Panc1 (cell line): Measurements from ENCODE around the gene CREB3L2. TPM values are rescaled to one million over a fixed set of nuclear protein-coding genes. Genes with fewer than 3 reads are reported as not detected.

Experiments
- ATAC-seq: fragments of 200-7000 bp; cut with Tn5 transposase; 2 replicates; pipeline ENCODE4 v1.9.1; 2020; ENCODE audit warnings: mild to moderate bottlenecking, moderate library complexity
- BruUV-seq: library from RNA; stranded (reverse); fragments of 400-500 nt; replicated peaks from 2 replicates; lab custom pipeline; 2021; lab: Mats Ljungman, UMichigan
- CTCF ChIA-PET: fragments of 300-600 bp; sonication (Branson Sonifier 250); formaldehyde crosslinking; loops from one replicate; lab custom pipeline; 2022; ENCODE audit warnings: antibody characterized with exemption; lab: Charles Lee
- POLR2A ChIA-PET: fragments of 300-600 bp; sonication (Branson Sonifier 250); formaldehyde crosslinking; loops from one replicate; lab custom pipeline; 2022; ENCODE audit warnings: antibody characterized with exemption; lab: Charles Lee
- DNase-seq: peaks from one replicate; pipeline ENCODE4 v3.0.0-alpha.2; 2010; ENCODE audit warnings: low read depth, low spot score
- H3K27ac ChIP-seq: 2 replicates; pipeline ENCODE4 v1.5.1; 2011; ENCODE audit warnings: mild to moderate bottlenecking, low read length, inconsistent platforms
- H3K27me3 ChIP-seq: fragments of 200-500 bp; sonication (Bioruptor generic); 2 replicates; pipeline ENCODE4 v1.6.0; 2014; ENCODE audit warnings: low read length, inconsistent platforms; ENCODE audit not compliant: control insufficient read depth, insufficient read depth
- H3K36me3 ChIP-seq: fragments of 200-500 bp; sonication (Bioruptor generic); 2 replicates; pipeline ENCODE4 v1.5.1; 2014; ENCODE audit warnings: inconsistent platforms, mild to moderate bottlenecking, low read length, moderate library complexity; ENCODE audit not compliant: control insufficient read depth, insufficient read depth
- H3K4me1 ChIP-seq: 2 replicates; pipeline ENCODE4 v1.5.1; 2011; ENCODE audit warnings: inconsistent platforms, mild to moderate bottlenecking, low read length, moderate library complexity; ENCODE audit not compliant: control insufficient read depth, insufficient read depth
- H3K4me3 ChIP-seq, 2 experiments: 2 replicates each; pipeline ENCODE4 v1.5.1; 2011 to 2012; ENCODE audit warnings: low read depth in 2 of 2, low read length in 2 of 2, mild to moderate bottlenecking in 2 of 2, inconsistent platforms in 1 of 2, moderate library complexity in 1 of 2
- H3K9me3 ChIP-seq: fragments of 200-500 bp; sonication (Bioruptor generic); 2 replicates; pipeline ENCODE4 v1.5.1; 2014; ENCODE audit warnings: low read depth, mild to moderate bottlenecking, inconsistent platforms, low read length, moderate library complexity; ENCODE audit not compliant: control insufficient read depth, insufficient read depth
- CTCF ChIP-seq: fragments of 450-650 bp; IDR thresholded peaks from 2 replicates; pipeline ENCODE4 v1.5.1; 2017; ENCODE audit warnings: mild to moderate bottlenecking
- POLR2AphosphoS5 ChIP-seq: IDR thresholded peaks from 2 replicates; pipeline ENCODE4 v1.6.1; 2012; ENCODE audit warnings: mild to moderate bottlenecking, low read depth, low read length, moderate library complexity
- SIN3A ChIP-seq: IDR thresholded peaks from 2 replicates; pipeline ENCODE4 v1.6.1; 2012; ENCODE audit warnings: low read depth, mild to moderate bottlenecking, low read length, moderate library complexity, borderline replicate concordance; ENCODE audit not compliant: insufficient read depth
- TCF7L2 ChIP-seq: IDR thresholded peaks from 2 replicates; pipeline ENCODE4 v1.6.1; 2011; ENCODE audit warnings: mild to moderate bottlenecking, low read depth, low read length, inconsistent platforms
- in situ Hi-C: cut with HindIII; loops from 2 replicates; pipeline ENCODE4 v1.10.0; 2016; ENCODE audit warnings: low sequenced_read_pairs, low pct_unique_long_range_greater_than_20kb
- intact Hi-C: fragments of 100-400 bp; cut with micrococcal nuclease; formaldehyde crosslinking; loops from one replicate; pipeline ENCODE4 v1.10.0; 2022; ENCODE audit not compliant: unreplicated experiment
- total RNA-seq: library from RNA; stranded (reverse); gene quantifications from one replicate; pipeline ENCODE4 v1.2.1, GENCODE V29; 2021; ENCODE audit not compliant: unreplicated experiment
- TF ChIP-seq, protein P1 (sequence below), 2 experiments: IDR thresholded peaks; 2 replicates each; pipeline ENCODE4 v1.6.1; 2011 to 2012; ENCODE audit warnings: low read depth in 2 of 2, control low read depth in 1 of 2, low read length in 1 of 2, mild to moderate bottlenecking in 1 of 2, moderate library complexity in 1 of 2; ENCODE audit not compliant: insufficient read depth in 1 of 2

CREB3L2 gene
- total RNA-seq, 1 experiment from 2014 or later = 22.7 TPM

DNA sequence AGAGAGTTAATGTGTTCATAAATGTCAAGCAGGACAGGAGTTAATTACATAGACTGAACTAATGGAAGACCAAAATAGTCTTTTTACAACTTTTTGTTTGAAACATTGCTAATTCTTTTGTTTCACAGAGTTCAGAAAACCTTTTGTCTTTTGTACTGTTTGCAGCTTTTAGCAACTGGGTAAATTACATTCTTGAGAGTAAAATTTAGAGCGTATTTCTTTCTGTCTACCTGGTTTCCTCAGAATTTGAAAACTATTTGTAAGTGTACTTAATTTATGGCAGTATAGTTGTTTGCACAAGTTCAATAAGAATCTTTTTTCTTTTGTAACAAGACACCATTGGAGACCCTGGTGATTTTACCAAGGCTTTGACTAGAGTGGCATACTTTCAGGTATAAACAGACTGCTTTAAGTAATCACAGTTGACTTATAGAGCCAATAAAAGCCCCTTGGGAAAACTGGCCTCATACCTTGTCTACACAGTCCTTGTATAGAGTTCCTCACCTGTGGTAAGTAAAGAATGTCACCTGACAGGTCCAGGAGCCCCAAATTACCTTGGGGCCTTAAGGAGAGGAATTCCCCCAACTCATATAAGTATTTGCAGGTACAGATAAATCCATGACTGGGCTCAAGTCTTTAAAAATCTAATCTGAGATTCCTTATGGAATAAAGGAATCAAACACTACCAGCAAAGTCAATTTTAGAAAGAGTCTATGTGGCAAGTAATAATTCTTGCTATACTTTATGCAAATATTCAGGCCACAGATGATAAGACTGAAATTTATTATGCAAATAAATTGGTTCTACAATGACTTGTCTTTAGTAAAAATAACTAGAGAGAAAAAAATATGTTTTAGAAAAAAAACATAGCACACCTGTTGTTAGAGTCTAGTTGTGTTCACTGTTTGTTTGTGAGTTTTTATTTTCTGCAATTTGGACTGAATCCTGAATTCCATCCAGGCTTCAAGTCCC is 23.6 kb upstream of the CREB3L2 start:
- Histone ChIP-seq H3K36me3 (no peaks in the 10 kb centered on the region), H3K4me3 (no peak overlapping the region), H3K27ac (no peak overlapping the region), H3K4me1 (no peaks in the 10 kb centered on the region), H3K27me3 (no peaks in the 10 kb centered on the region), H3K9me3 (no peaks in the 10 kb centered on the region)
- BruUV-seq = no TSS peak
- DNase-seq (no peak), ATAC-seq (no peak)
- in situ Hi-C loops (no loop called here), intact Hi-C loops (no loop called here)
- ChIA-PET POLR2A (no interaction called here), CTCF (no interaction called here)
- no peak for TF ChIP-seq POLR2AphosphoS5

DNA sequence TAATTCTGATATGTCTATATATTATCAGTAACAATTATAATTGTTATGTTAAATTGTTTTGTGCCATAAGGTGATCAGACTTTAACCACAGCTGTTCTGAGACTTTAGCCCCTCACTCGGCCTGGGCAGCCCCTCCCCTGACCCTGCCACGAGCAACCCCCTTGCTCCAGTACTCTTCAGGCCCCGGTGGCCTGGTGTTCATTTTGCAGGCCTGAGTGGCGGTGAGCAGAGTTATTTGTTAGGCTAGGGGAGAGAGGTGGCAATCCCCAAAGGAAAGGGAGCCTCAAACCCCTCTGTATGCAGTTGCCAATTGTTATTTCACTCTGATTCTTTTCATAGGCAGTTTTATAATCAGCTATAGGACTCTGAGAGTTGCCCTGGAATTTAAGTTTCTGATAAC is 22.9 kb upstream of the CREB3L2 start:
- H3K27me3 ChIP-seq = no peaks in the 10 kb centered on the region
- ATAC-seq = no peak
- ChIA-PET CTCF (no interaction called here), POLR2A (no interaction called here)
- H3K27ac ChIP-seq = no peak overlapping the region
- H3K36me3 ChIP-seq = no peaks in the 10 kb centered on the region
- H3K4me3 ChIP-seq = no peak overlapping the region
- no TSS peak for BruUV-seq
- no peaks in the 10 kb centered on the region for H3K4me1 ChIP-seq
- in situ Hi-C loops = no loop called here
- TF ChIP-seq, protein P1, sequence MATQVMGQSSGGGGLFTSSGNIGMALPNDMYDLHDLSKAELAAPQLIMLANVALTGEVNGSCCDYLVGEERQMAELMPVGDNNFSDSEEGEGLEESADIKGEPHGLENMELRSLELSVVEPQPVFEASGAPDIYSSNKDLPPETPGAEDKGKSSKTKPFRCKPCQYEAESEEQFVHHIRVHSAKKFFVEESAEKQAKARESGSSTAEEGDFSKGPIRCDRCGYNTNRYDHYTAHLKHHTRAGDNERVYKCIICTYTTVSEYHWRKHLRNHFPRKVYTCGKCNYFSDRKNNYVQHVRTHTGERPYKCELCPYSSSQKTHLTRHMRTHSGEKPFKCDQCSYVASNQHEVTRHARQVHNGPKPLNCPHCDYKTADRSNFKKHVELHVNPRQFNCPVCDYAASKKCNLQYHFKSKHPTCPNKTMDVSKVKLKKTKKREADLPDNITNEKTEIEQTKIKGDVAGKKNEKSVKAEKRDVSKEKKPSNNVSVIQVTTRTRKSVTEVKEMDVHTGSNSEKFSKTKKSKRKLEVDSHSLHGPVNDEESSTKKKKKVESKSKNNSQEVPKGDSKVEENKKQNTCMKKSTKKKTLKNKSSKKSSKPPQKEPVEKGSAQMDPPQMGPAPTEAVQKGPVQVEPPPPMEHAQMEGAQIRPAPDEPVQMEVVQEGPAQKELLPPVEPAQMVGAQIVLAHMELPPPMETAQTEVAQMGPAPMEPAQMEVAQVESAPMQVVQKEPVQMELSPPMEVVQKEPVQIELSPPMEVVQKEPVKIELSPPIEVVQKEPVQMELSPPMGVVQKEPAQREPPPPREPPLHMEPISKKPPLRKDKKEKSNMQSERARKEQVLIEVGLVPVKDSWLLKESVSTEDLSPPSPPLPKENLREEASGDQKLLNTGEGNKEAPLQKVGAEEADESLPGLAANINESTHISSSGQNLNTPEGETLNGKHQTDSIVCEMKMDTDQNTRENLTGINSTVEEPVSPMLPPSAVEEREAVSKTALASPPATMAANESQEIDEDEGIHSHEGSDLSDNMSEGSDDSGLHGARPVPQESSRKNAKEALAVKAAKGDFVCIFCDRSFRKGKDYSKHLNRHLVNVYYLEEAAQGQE (IDR thresholded peaks at IDR 0.05; ENCODE audit: insufficient read depth in 1 of 2, low read depth in 2 of 2, low read length in 1 of 2) = no peak
- TF ChIP-seq CTCF (no peak), SIN3A (no peak), TCF7L2 (no peak), POLR2AphosphoS5 (no peak)
- no peak for DNase-seq
- no peaks in the 10 kb centered on the region for H3K9me3 ChIP-seq
- intact Hi-C loops = no loop called here

GRCh38 chr7:138024343-138024691 is 22.4 kb upstream of the CREB3L2 start:
- intact Hi-C loops (no loop called here), in situ Hi-C loops (no loop called here)
- Histone ChIP-seq H3K4me3 (no peak overlapping the region), H3K9me3 (no peaks in the 10 kb centered on the region), H3K27me3 (no peaks in the 10 kb centered on the region), H3K4me1 (no peaks in the 10 kb centered on the region), H3K36me3 (no peaks in the 10 kb centered on the region), H3K27ac (no peak overlapping the region)
- ATAC-seq (no peak), DNase-seq (no peak)
- POLR2A ChIA-PET = no interaction called here
- no peak for TF ChIP-seq CTCF
- no peak for TF ChIP-seq TCF7L2
- TF ChIP-seq, protein P1 (IDR thresholded peaks at IDR 0.05; ENCODE audit: insufficient read depth in 1 of 2, low read depth in 2 of 2, low read length in 1 of 2) = no peak
- no peak for TF ChIP-seq POLR2AphosphoS5
- TF ChIP-seq SIN3A = no peak
- no TSS peak for BruUV-seq
- CTCF ChIA-PET = interaction anchor here (0.6 kb wide), 1 partner anchor 8 kb away, joined by 3 read pairs; no protein-coding TSS in a partner anchor
